ENCODE data around the gene RPL34.

GRCh38 chr4:108626056-108626455, 5.7 kb downstream of the RPL34 start:
- TF ChIP-seq, protein P1, sequence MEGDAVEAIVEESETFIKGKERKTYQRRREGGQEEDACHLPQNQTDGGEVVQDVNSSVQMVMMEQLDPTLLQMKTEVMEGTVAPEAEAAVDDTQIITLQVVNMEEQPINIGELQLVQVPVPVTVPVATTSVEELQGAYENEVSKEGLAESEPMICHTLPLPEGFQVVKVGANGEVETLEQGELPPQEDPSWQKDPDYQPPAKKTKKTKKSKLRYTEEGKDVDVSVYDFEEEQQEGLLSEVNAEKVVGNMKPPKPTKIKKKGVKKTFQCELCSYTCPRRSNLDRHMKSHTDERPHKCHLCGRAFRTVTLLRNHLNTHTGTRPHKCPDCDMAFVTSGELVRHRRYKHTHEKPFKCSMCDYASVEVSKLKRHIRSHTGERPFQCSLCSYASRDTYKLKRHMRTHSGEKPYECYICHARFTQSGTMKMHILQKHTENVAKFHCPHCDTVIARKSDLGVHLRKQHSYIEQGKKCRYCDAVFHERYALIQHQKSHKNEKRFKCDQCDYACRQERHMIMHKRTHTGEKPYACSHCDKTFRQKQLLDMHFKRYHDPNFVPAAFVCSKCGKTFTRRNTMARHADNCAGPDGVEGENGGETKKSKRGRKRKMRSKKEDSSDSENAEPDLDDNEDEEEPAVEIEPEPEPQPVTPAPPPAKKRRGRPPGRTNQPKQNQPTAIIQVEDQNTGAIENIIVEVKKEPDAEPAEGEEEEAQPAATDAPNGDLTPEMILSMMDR (IDR thresholded peaks at IDR 0.05) = no peak
- no peak for TF ChIP-seq EP300 (IDR thresholded peaks at IDR 0.05)
- no peak for TF ChIP-seq POLR2A (IDR thresholded peaks at IDR 0.05)

All from sigmoid colon (tissue), 4 donors.